Measurements from ENCODE around the gene EHD1.

Gene EHD1

GRCh38 chr11:64888729-64889511 lies 10.5 kb upstream of the EHD1 start:
- DNase-seq, result no peak

GRCh38 chr11:64888406-64888728 lies 9.9 kb upstream of the EHD1 start:
- no peak for DNase-seq

- DNase-seq, result peak; percentile 82 to 84
Observed at GRCh38 chr11:64887757-64888405, 9.5 kb upstream of the EHD1 start.

GRCh38 chr11:64887234-64887756 lies 8.9 kb upstream of the EHD1 start:
- no peak for DNase-seq

- DNase-seq, result peak; percentile 58 to 62
Observed at GRCh38 chr11:64885367-64886286, 7.2 kb upstream of the EHD1 start.

- DNase-seq, result no peak
Observed at GRCh38 chr11:64884019-64884418, 5.6 kb upstream of the EHD1 start.

- DNase-seq, result no peak
Observed at GRCh38 chr11:64883575-64883974, 5.2 kb upstream of the EHD1 start.

GRCh38 chr11:64882243-64882642 lies 3.8 kb upstream of the EHD1 start:
- no peak for DNase-seq

GRCh38 chr11:64881476-64881875 lies 3.1 kb upstream of the EHD1 start:
- no peak for DNase-seq

- DNase-seq, result peak in 1 of 2 donors; percentile 65
Observed at GRCh38 chr11:64880240-64881001, 2.0 kb upstream of the EHD1 start.

GRCh38 chr11:64879244-64879900 lies 951 bp upstream of the EHD1 start:
- DNase-seq, result peak in 1 of 2 donors; percentile 63

- no peak for DNase-seq
Observed at GRCh38 chr11:64878223-64878493, 263 bp downstream of the EHD1 start.

- DNase-seq, result no peak
Observed at GRCh38 chr11:64877390-64878222, 815 bp downstream of the EHD1 start.

- DNase-seq, result no peak
Observed at GRCh38 chr11:64876835-64877341, 1.5 kb downstream of the EHD1 start.

GRCh38 chr11:64876229-64876750 lies 2.1 kb downstream of the EHD1 start:
- DNase-seq, result no peak

- DNase-seq, result no peak
Observed at GRCh38 chr11:64875369-64876228, 2.8 kb downstream of the EHD1 start.

- DNase-seq, result peak; percentile 53 to 61
Observed at GRCh38 chr11:64874308-64875240, 3.8 kb downstream of the EHD1 start.

GRCh38 chr11:64872790-64873488 lies 5.5 kb downstream of the EHD1 start:
- peak in 1 of 2 donors; percentile 43 for DNase-seq
